Limb (tissue), 2 donors: ENCODE results near the gene RHOA.

ENCODE experiments used
- DNase-seq, 2 donors: peaks; one replicate each; pipeline ENCODE4 v3.0.0-alpha.2; 2016; ENCODE audit errors: extremely low spot score in 2 of 2

The RHOA gene

GRCh38 chr3:49327485-49327884 is 84.3 kb downstream of the RHOA start:
- DNase-seq, result no peak

DNA sequence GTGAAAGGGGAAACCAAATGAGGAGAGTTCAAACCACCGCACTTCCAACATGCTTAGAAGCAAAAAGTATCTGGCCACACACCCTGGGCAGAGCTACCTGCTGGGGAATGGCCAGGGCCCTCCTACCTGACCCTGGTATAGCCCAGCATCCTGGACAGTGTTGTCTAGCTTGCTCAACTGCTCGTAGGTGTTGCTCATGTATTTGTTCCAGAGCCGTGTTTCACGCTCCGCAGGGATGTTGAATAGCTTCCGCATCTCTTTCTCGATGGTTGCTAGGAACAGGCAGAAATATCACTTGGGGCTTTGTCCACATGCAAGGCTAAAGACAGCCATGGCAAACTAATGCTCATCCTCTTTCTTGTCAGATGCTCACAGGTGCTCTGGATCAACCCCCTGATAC is 87.0 kb downstream of the RHOA start:
- DNase-seq, result no peak

DNA sequence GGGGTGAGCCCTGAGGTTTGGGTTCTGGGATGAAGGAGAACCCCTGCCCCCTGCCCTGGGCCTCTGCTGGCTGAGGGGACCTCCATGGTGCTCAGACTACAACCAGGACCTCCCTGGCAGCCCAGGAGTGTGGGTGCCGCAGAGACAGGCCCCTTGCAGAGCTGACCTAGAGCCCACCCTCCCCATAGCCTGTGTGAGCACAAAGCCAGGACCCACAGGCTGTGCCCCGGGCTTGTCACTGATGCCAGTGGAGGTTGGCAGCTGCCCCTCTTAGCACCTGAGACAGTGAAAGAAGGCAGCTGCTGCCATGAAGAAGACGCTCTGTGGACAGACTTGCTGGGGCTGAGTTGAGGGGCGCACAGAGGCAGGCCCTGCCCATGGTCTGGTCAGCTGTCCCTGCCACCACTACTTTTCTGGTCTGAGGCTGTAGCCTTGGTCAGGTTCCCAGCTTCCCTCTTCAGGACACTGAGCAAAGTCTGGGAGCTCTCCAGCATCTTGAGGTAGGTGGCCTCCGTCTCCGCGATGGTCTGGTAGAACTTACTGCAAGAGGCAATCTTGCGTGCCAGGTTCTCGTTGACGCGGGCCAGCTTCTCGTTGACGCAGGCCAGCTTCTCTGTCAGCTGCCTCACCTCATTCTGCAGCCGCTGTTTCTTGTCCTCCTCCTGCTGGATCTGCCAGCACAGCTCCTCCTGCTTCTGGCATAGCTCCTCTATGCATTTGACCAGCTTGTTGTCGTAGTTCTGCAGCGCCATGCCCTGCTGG is 94.9 kb downstream of the RHOA start:
- no peak for DNase-seq

DNA sequence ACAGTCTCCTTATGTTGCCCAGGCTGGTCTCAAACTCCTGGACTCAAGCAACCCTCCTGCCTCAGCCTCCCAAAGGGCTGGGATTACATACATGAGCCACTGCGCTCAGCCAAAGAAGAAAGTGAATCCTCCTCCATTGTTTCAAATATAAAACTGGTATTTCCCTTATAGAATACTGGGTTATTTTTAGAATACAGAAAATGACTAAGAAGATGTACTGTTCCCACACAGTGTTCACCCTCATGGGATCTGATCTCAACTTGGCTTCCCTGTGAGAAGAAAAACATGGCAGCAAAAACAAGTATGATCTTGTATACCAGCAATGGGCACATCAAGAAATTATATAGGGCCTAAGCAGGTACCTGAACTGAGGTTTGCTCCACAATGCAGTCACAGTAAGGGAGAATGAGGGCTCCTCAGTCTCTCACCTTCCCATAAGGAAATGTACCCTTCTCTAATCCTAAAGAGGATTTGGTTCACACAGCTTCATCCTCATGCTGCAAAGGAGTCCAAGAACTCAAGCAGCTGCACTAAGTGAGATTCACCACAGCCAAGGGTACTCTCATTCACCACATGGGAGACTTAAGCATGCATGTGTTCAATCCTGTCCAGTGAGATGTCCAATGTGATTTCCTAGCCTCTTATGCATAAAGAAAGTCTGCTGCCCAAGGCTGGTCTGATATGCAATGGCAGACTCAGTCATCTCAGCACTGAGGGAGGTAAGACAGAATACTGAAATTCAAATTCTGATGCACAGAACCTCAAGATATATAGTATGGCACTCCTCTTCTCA is 97.7 kb downstream of the RHOA start:
- no peak for DNase-seq

DNA sequence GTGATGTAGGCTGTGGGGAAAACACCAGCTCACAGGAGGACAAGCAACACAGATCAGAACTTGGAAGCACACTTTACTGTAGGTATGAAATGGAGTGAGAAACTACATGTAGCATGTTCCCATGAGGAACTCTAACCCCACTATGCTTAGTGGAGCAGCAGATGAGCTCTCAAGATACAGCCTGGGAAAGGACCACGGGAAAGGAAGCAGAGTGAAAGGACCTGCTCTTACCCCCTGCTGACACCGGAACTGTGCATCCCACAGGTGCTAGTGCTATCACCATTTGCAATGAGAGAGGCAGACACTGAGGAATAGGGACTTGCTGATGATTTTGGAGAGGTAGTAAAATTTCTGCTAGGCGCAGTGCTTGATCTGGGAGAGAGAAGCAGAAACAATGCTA is 100.5 kb downstream of the RHOA start:
- no peak for DNase-seq

- DNase-seq, result no peak
These were observed 101.1 kb downstream of the RHOA start for GRCh38 chr3:49310677-49311076.
